GM23338 (cell line): Measurements from ENCODE around the gene GFI1B. TPM values are rescaled to one million over a fixed set of nuclear protein-coding genes. Genes with fewer than 3 reads are reported as not detected.

Source experiments
- ATAC-seq: fragments of 200-7000 bp; cut with Tn5 transposase; 3 replicates; pipeline ENCODE4 v1.9.1; 2020
- DNase-seq: peaks from one replicate; pipeline ENCODE4 v3.0.0-alpha.2; 2015; ENCODE audit warnings: low spot score
- H2AFZ ChIP-seq: fragments of 200-600 bp; sonication (generic); 2 replicates; pipeline ENCODE4 v1.8.0; 2016; ENCODE audit warnings: antibody characterized with exemption, mild to moderate bottlenecking, moderate library complexity
- H3F3A ChIP-seq: fragments of 200-600 bp; sonication (generic); replicated peaks from 2 replicates; pipeline ENCODE4 v1.8.0; 2017; ENCODE audit warnings: antibody characterized with exemption, mixed run types, low read depth
- H3K27ac ChIP-seq: fragments of 200-600 bp; sonication (generic); 2 replicates; pipeline ENCODE4 v1.6.1; 2016; ENCODE audit warnings: low read depth
- H3K27me3 ChIP-seq: fragments of 200-600 bp; sonication (generic); 2 replicates; pipeline ENCODE4 v1.8.0; 2016; ENCODE audit warnings: mild to moderate bottlenecking, mixed run types, moderate library complexity; ENCODE audit not compliant: insufficient read depth
- H3K36me3 ChIP-seq: fragments of 200-600 bp; sonication (generic); 2 replicates; pipeline ENCODE4 v1.8.0; 2016; ENCODE audit warnings: mild to moderate bottlenecking; ENCODE audit not compliant: insufficient read depth
- H3K4me1 ChIP-seq: fragments of 200-600 bp; sonication (generic); 2 replicates; pipeline ENCODE4 v1.8.0; 2016; ENCODE audit warnings: mild to moderate bottlenecking, moderate library complexity; ENCODE audit not compliant: insufficient read depth
- H3K4me2 ChIP-seq: fragments of 200-600 bp; sonication (generic); 2 replicates; pipeline ENCODE4 v1.7.1; 2017; ENCODE audit warnings: mixed run types
- H3K4me3 ChIP-seq: fragments of 200-600 bp; sonication (generic); 2 replicates; pipeline ENCODE4 v1.6.1; 2016; ENCODE audit warnings: mixed run types
- H3K79me2 ChIP-seq: fragments of 200-600 bp; sonication (generic); replicated peaks from 2 replicates; pipeline ENCODE4 v1.8.0; 2017; ENCODE audit warnings: mild to moderate bottlenecking; ENCODE audit not compliant: insufficient read depth
- H3K9me2 ChIP-seq: fragments of 200-600 bp; sonication (generic); 2 replicates; pipeline ENCODE4 v1.8.0; 2017; ENCODE audit not compliant: insufficient read depth
- H4K20me1 ChIP-seq: fragments of 200-600 bp; sonication (generic); replicated peaks from 2 replicates; pipeline ENCODE4 v1.8.0; 2017; ENCODE audit warnings: mild to moderate bottlenecking; ENCODE audit not compliant: insufficient read depth
- H3K27ac Mint-ChIP-seq: 2 replicates; pipeline ENCODE4 v1.8.0; 2020; ENCODE audit warnings: inconsistent platforms, mild to moderate bottlenecking, moderate library complexity, mixed read lengths
- H3K27me3 Mint-ChIP-seq: 3 replicates; pipeline ENCODE4 v1.8.0; 2022; ENCODE audit warnings: low read depth, mild to moderate bottlenecking, moderate library complexity, mixed read lengths, inconsistent platforms; ENCODE audit not compliant: insufficient read depth, poor library complexity
- H3K36me3 Mint-ChIP-seq: 3 replicates; pipeline ENCODE4 v1.8.0; 2021; ENCODE audit warnings: low read depth, mild to moderate bottlenecking, inconsistent platforms, moderate library complexity, mixed read lengths
- H3K4me1 Mint-ChIP-seq: 3 replicates; pipeline ENCODE4 v1.8.0; 2020; ENCODE audit warnings: mild to moderate bottlenecking, inconsistent platforms, mixed read lengths
- H3K4me3 Mint-ChIP-seq: 3 replicates; pipeline ENCODE4 v1.8.0; 2021; ENCODE audit warnings: moderate library complexity, mild to moderate bottlenecking, inconsistent platforms, mixed read lengths
- H3K9me3 Mint-ChIP-seq: 3 replicates; pipeline ENCODE4 v1.8.0; 2020; ENCODE audit warnings: moderate library complexity, mild to moderate bottlenecking, inconsistent platforms, mixed read lengths
- CREB1 ChIP-seq: fragments of 250-450 bp; sonication (Bioruptor Pico); IDR thresholded peaks from 2 replicates; pipeline ENCODE4 v1.5.0; 2020; ENCODE audit warnings: low read depth, mild to moderate bottlenecking, moderate library complexity
- EZH2 ChIP-seq: fragments of 200-600 bp; sonication (generic); IDR thresholded peaks from one replicate; pipeline ENCODE4 v1.8.0; 2017; ENCODE audit warnings: antibody characterized with exemption, mild to moderate bottlenecking, low read depth; ENCODE audit not compliant: unreplicated experiment
- EZH2phosphoT487 ChIP-seq: fragments of 200-600 bp; sonication (generic); IDR thresholded peaks from one replicate; pipeline ENCODE4 v1.8.1; 2018; ENCODE audit warnings: antibody characterized with exemption; ENCODE audit not compliant: unreplicated experiment
- JUNB ChIP-seq: IDR thresholded peaks from one replicate; pipeline ENCODE4 v1.6.1; 2016; ENCODE audit warnings: antibody characterized with exemption; ENCODE audit not compliant: unreplicated experiment
- NANOG ChIP-seq: IDR thresholded peaks from 2 replicates; pipeline ENCODE4 v1.6.1; 2016; ENCODE audit warnings: antibody characterized with exemption, borderline replicate concordance
- POLR2AphosphoS5 ChIP-seq: IDR thresholded peaks from 2 replicates; pipeline ENCODE4 v1.6.1; 2016; ENCODE audit warnings: antibody characterized with exemption, low read depth
- STAT1 ChIP-seq: IDR thresholded peaks from one replicate; pipeline ENCODE4 v1.6.1; 2016; ENCODE audit warnings: antibody characterized with exemption; ENCODE audit not compliant: unreplicated experiment
- ZNF114 ChIP-seq: fragments of 250-450 bp; sonication (Bioruptor Pico); IDR thresholded peaks from 2 replicates; pipeline ENCODE4 v1.5.0; 2020; ENCODE audit warnings: mild to moderate bottlenecking, moderate library complexity
- ZNF331 ChIP-seq: fragments of 250-450 bp; sonication (Bioruptor Pico); IDR thresholded peaks from 2 replicates; pipeline ENCODE4 v1.5.0; 2020; ENCODE audit warnings: low read depth, mild to moderate bottlenecking, moderate library complexity
- polyA plus RNA-seq: library from polyadenylated mRNA; unstranded; fragments of >200 nt; fragmentation: Nextera tagmentation; extraction: Ambion mirVana; gene quantifications from 2 replicates; pipeline ENCODE4 v1.2.1, GENCODE V29; 2016
- total RNA-seq: library from RNA; depleted of rRNA; stranded (reverse); fragments of >200 nt; shearing (Covaris generic); gene quantifications from 2 replicates; pipeline ENCODE4 v1.2.3, GENCODE V29; 2014
- TF ChIP-seq, protein P1 (sequence below): fragments of 250-450 bp; sonication (Bioruptor Pico); IDR thresholded peaks from 2 replicates; pipeline ENCODE4 v1.5.0; 2020; ENCODE audit warnings: mild to moderate bottlenecking, moderate library complexity
- TF ChIP-seq, protein P2 (sequence below), 2 experiments: fragments of 200-600 bp in 1 of 2; sonication (generic) in 1 of 2; conservative IDR thresholded peaks; 2 replicates each; pipeline versions ENCODE4 v1.5.1 to v1.6.1; 2016 to 2017; ENCODE audit warnings: antibody characterized with exemption in 2 of 2, low read depth in 2 of 2, mild to moderate bottlenecking in 2 of 2, moderate library complexity in 1 of 2

Gene GFI1B
- total and polyA plus RNA-seq, 2 experiments from 2014 or later: 0.38 TPM; not detected in 1

DNA sequence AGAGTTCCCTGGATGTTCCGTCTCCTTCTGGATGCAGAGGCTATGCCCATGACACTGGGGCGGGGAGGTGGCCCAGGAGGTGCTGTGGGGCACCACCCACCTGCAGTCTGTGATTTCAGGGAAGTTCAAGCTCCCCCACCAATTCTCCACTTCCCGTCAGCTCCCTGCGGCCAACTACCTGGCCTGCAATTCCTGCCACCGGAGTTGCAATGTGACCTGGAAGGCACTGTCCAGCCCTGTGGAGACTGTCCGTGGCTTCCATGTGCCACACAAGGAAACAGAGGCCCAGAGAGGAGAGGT is 16.6 kb downstream of the GFI1B start:
- H3K27ac ChIP-seq: no peak overlapping the region
- H3K27me3 ChIP-seq: no peaks in the 10 kb centered on the region
- no peaks in the 10 kb centered on the region for H3K9me2 ChIP-seq
- H3K4me2 ChIP-seq: no peak overlapping the region
- no peak overlapping the region for H3K4me3 Mint-ChIP-seq
- no peaks in the 10 kb centered on the region for H3K79me2 ChIP-seq
- ATAC-seq (no peak), DNase-seq (no peak)
- H3F3A ChIP-seq: no peaks in the 10 kb centered on the region
- no peaks in the 10 kb centered on the region for H3K9me3 Mint-ChIP-seq
- no peaks in the 10 kb centered on the region for H3K36me3 ChIP-seq
- no peak overlapping the region for H3K27ac Mint-ChIP-seq
- peaks cover 13% of the 10 kb centered on the region; the same call in 1 of the 2 replicates for H3K4me1 ChIP-seq
- H3K4me1 Mint-ChIP-seq: peaks cover 29% of the 10 kb centered on the region
- no peaks in the 10 kb centered on the region for H4K20me1 ChIP-seq
- H3K36me3 Mint-ChIP-seq: no peaks in the 10 kb centered on the region; the same call in 2 of the 3 replicates
- no peak overlapping the region for H3K4me3 ChIP-seq
- TF ChIP-seq, protein P1, sequence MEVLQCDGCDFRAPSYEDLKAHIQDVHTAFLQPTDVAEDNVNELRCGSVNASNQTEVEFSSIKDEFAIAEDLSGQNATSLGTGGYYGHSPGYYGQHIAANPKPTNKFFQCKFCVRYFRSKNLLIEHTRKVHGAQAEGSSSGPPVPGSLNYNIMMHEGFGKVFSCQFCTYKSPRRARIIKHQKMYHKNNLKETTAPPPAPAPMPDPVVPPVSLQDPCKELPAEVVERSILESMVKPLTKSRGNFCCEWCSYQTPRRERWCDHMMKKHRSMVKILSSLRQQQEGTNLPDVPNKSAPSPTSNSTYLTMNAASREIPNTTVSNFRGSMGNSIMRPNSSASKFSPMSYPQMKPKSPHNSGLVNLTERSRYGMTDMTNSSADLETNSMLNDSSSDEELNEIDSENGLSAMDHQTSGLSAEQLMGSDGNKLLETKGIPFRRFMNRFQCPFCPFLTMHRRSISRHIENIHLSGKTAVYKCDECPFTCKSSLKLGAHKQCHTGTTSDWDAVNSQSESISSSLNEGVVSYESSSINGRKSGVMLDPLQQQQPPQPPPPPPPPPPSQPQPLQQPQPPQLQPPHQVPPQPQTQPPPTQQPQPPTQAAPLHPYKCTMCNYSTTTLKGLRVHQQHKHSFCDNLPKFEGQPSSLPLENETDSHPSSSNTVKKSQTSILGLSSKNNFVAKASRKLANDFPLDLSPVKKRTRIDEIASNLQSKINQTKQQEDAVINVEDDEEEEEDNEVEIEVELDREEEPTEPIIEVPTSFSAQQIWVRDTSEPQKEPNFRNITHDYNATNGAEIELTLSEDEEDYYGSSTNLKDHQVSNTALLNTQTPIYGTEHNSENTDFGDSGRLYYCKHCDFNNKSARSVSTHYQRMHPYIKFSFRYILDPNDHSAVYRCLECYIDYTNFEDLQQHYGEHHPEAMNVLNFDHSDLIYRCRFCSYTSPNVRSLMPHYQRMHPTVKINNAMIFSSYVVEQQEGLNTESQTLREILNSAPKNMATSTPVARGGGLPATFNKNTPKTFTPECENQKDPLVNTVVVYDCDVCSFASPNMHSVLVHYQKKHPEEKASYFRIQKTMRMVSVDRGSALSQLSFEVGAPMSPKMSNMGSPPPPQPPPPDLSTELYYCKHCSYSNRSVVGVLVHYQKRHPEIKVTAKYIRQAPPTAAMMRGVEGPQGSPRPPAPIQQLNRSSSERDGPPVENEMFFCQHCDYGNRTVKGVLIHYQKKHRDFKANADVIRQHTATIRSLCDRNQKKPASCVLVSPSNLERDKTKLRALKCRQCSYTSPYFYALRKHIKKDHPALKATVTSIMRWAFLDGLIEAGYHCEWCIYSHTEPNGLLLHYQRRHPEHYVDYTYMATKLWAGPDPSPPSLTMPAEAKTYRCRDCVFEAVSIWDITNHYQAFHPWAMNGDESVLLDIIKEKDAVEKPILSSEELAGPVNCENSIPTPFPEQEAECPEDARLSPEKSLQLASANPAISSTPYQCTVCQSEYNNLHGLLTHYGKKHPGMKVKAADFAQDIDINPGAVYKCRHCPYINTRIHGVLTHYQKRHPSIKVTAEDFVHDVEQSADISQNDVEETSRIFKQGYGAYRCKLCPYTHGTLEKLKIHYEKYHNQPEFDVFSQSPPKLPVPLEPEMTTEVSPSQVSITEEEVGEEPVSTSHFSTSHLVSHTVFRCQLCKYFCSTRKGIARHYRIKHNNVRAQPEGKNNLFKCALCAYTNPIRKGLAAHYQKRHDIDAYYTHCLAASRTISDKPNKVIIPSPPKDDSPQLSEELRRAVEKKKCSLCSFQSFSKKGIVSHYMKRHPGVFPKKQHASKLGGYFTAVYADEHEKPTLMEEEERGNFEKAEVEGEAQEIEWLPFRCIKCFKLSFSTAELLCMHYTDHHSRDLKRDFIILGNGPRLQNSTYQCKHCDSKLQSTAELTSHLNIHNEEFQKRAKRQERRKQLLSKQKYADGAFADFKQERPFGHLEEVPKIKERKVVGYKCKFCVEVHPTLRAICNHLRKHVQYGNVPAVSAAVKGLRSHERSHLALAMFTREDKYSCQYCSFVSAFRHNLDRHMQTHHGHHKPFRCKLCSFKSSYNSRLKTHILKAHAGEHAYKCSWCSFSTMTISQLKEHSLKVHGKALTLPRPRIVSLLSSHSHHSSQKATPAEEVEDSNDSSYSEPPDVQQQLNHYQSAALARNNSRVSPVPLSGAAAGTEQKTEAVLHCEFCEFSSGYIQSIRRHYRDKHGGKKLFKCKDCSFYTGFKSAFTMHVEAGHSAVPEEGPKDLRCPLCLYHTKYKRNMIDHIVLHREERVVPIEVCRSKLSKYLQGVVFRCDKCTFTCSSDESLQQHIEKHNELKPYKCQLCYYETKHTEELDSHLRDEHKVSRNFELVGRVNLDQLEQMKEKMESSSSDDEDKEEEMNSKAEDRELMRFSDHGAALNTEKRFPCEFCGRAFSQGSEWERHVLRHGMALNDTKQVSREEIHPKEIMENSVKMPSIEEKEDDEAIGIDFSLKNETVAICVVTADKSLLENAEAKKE (CRISPR knock-in tag): no peak
- TF ChIP-seq ZNF331 (CRISPR knock-in tag): no peak
- no peak for TF ChIP-seq POLR2AphosphoS5
- no peak for TF ChIP-seq ZNF114
- TF ChIP-seq, protein P2, sequence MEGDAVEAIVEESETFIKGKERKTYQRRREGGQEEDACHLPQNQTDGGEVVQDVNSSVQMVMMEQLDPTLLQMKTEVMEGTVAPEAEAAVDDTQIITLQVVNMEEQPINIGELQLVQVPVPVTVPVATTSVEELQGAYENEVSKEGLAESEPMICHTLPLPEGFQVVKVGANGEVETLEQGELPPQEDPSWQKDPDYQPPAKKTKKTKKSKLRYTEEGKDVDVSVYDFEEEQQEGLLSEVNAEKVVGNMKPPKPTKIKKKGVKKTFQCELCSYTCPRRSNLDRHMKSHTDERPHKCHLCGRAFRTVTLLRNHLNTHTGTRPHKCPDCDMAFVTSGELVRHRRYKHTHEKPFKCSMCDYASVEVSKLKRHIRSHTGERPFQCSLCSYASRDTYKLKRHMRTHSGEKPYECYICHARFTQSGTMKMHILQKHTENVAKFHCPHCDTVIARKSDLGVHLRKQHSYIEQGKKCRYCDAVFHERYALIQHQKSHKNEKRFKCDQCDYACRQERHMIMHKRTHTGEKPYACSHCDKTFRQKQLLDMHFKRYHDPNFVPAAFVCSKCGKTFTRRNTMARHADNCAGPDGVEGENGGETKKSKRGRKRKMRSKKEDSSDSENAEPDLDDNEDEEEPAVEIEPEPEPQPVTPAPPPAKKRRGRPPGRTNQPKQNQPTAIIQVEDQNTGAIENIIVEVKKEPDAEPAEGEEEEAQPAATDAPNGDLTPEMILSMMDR (conservative IDR thresholded peaks at IDR 0.05; ENCODE audit: low read depth in 2 of 2): no peak
- no peak for TF ChIP-seq STAT1
- TF ChIP-seq NANOG: no peak
- TF ChIP-seq CREB1 (CRISPR knock-in tag): no peak
- no peak for TF ChIP-seq JUNB
- TF ChIP-seq EZH2phosphoT487: no peak
- TF ChIP-seq EZH2: no peak
- peaks cover 13% of the 10 kb centered on the region for H3K27me3 Mint-ChIP-seq
- peak overlapping the region; percentile 85 for H2AFZ ChIP-seq
